Uterus (tissue), 4 donors: ENCODE results near the gene ZNF101. TPM values are rescaled to one million over a fixed set of nuclear protein-coding genes. Genes with fewer than 3 reads are reported as not detected.

Source experiments
- DNase-seq, 2 donors: peaks; one replicate each; pipeline ENCODE4 v3.0.0-alpha.2; 2019 to 2020
- H3K27ac ChIP-seq, 2 donors: fragments of 200-600 bp; sonication (generic); 1 replicate in 1 of 2; 2 replicates in 1 of 2; pipeline ENCODE4 v1.5.1; 2016 to 2018
- H3K27me3 ChIP-seq, 2 donors: fragments of 200-600 bp; sonication (generic); one replicate each; pipeline ENCODE4 v1.5.1; 2018 to 2019; ENCODE audit warnings: control low read depth in 1 of 2
- H3K36me3 ChIP-seq, 2 donors: fragments of 200-600 bp; sonication (generic); one replicate each; pipeline ENCODE4 v1.5.1; 2019; ENCODE audit warnings: control low read depth in 1 of 2
- H3K4me1 ChIP-seq, 2 donors: fragments of 200-600 bp; sonication (generic); one replicate each; pipeline ENCODE4 v1.5.1; 2018 to 2019; ENCODE audit warnings: control low read depth in 1 of 2
- H3K4me3 ChIP-seq, 2 donors: fragments of 200-600 bp; sonication (generic); 1 replicate in 1 of 2; 2 replicates in 1 of 2; pipeline ENCODE4 v1.5.1; 2018 to 2019; ENCODE audit warnings: mild to moderate bottlenecking in 1 of 2
- H3K9me3 ChIP-seq, 2 donors: fragments of 200-600 bp; sonication (generic); one replicate each; pipeline ENCODE4 v1.5.1; 2019; ENCODE audit warnings: control low read depth in 1 of 2
- POLR2A ChIP-seq, 2 donors: fragments of 450-650 bp; IDR thresholded peaks; one replicate each; pipeline ENCODE4 v1.6.1; 2016; ENCODE audit warnings: antibody characterized with exemption in 2 of 2, mild to moderate bottlenecking in 1 of 2, moderate library complexity in 1 of 2
- intact Hi-C: fragments of 100-400 bp; cut with DNase I; formaldehyde crosslinking; loops from one replicate; pipeline ENCODE4 v1.15.1; 2023; ENCODE audit warnings: low total_unique reads
- total RNA-seq, 4 donors: library from RNA; depleted of rRNA in 3 of 4; stranded (reverse); fragments of >200 nt in 3 of 4; gene quantifications; one replicate each; pipeline versions ENCODE4 v1.1.0 to v1.2.4, GENCODE V29; 2014 to 2023
- TF ChIP-seq, protein P1 (sequence below), 4 experiments: fragments of 200-600 bp in 2 of 4; fragments of 450-650 bp in 2 of 4; sonication (generic) in 2 of 4; IDR thresholded peaks; one replicate each; pipeline ENCODE4 v1.5.1; 2016 to 2019; ENCODE audit warnings: antibody characterized with exemption in 4 of 4, mild to moderate bottlenecking in 2 of 4, moderate library complexity in 1 of 4
- donor health status: DM: yes; HTN: yes; CAD: no.

The ZNF101 gene
- total RNA-seq, 4 donors from 2014 or later = 1.5 to 12.3 (median 9.9) TPM

DNA sequence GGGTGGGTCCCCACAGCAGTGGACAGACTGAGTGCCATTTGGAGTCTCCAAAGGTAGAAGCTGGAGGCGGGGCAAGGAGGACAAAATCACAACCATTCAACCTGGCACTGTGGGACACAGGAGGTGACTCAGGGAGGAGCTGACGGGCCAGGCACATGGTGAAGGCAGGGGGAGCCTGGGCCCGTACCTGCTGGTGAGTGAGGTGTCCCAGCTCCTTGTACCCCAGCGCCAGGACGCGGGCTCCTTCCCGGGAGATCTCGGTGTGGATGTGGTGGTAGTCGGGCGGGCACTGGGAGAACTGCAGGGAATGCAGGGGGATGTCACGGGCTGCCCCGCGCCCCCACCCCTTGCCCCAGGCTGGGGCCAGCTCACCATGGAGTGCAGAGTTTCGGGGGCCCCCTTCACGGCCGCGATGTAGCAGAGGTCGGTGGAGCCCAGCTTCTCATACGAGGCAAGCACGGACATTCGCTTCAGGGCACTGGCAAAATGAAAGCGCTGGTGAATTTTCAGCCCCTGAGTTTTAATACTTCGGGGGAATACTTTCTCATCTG is 15.0 kb upstream of the ZNF101 start:
- no peak overlapping the region for H3K27ac ChIP-seq
- no peaks in the 10 kb centered on the region for H3K27me3 ChIP-seq
- intact Hi-C loops = no loop called here
- no peak for DNase-seq
- no peaks in the 10 kb centered on the region for H3K36me3 ChIP-seq
- no peak overlapping the region for H3K4me3 ChIP-seq
- TF ChIP-seq POLR2A (IDR thresholded peaks at IDR 0.05) = no peak
- TF ChIP-seq, protein P1, sequence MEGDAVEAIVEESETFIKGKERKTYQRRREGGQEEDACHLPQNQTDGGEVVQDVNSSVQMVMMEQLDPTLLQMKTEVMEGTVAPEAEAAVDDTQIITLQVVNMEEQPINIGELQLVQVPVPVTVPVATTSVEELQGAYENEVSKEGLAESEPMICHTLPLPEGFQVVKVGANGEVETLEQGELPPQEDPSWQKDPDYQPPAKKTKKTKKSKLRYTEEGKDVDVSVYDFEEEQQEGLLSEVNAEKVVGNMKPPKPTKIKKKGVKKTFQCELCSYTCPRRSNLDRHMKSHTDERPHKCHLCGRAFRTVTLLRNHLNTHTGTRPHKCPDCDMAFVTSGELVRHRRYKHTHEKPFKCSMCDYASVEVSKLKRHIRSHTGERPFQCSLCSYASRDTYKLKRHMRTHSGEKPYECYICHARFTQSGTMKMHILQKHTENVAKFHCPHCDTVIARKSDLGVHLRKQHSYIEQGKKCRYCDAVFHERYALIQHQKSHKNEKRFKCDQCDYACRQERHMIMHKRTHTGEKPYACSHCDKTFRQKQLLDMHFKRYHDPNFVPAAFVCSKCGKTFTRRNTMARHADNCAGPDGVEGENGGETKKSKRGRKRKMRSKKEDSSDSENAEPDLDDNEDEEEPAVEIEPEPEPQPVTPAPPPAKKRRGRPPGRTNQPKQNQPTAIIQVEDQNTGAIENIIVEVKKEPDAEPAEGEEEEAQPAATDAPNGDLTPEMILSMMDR (IDR thresholded peaks at IDR 0.05) = no peak
- no peaks in the 10 kb centered on the region for H3K9me3 ChIP-seq
- H3K4me1 ChIP-seq = no peaks in the 10 kb centered on the region

DNA sequence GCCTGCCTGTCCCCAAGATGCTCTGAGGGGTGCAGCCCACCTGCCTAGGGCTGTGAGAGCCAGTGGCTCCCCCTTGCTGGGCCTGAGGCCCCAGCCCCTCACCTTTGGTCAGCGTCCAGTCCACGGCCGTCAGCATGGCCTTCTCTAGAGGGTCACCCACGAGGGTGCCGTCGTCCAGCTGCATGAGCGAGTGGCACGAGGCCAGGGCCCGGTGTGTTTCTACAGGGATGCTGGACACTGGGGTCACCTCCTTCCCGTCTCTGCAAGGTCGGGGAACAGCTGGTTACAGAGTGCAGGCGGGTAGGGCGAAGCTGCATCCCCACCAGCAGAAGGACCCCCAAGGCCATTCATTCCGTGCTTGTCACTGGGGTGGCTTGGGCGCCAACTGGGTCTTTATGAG is 14.2 kb upstream of the ZNF101 start:
- H3K9me3 ChIP-seq = no peaks in the 10 kb centered on the region
- no peaks in the 10 kb centered on the region for H3K4me1 ChIP-seq
- no peak for DNase-seq
- intact Hi-C loops = no loop called here
- H3K27me3 ChIP-seq = no peaks in the 10 kb centered on the region
- H3K4me3 ChIP-seq = no peak overlapping the region
- H3K27ac ChIP-seq = no peak overlapping the region
- H3K36me3 ChIP-seq = no peaks in the 10 kb centered on the region
- TF ChIP-seq, protein P1 (IDR thresholded peaks at IDR 0.05) = no peak
- no peak for TF ChIP-seq POLR2A (IDR thresholded peaks at IDR 0.05)

DNA sequence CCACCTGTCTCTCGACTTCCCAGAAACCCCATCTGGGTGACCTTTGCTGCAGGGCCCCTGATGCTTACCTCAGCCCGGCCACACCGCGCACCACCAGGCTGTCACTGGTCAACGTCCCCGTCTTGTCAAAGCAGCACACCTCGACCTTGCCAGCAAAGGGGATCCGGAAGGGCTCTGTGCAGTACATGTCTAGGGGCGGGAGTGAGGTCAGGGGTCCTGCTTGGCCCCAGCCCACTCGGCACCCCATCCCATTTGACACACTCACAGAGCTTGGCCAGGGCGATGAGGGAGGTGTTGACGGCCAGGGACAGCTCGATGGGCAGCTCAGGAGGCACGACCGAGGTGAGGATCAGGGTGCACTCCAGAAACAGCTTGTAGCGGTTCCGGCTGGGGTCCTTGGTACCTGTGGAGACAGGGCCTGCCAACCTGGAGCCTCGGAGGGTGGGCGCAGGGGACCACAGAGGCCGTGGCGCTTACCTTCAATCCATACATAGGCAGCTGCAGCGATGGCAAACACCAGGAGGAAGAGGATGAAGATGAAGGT is 13.5 kb upstream of the ZNF101 start:
- H3K4me1 ChIP-seq = no peaks in the 10 kb centered on the region
- H3K27me3 ChIP-seq = no peaks in the 10 kb centered on the region
- intact Hi-C loops = no loop called here
- no peaks in the 10 kb centered on the region for H3K36me3 ChIP-seq
- TF ChIP-seq, protein P1 (IDR thresholded peaks at IDR 0.05) = no peak
- TF ChIP-seq POLR2A (IDR thresholded peaks at IDR 0.05) = no peak
- no peak for DNase-seq
- H3K4me3 ChIP-seq = no peak overlapping the region
- no peak overlapping the region for H3K27ac ChIP-seq
- no peaks in the 10 kb centered on the region for H3K9me3 ChIP-seq

DNA sequence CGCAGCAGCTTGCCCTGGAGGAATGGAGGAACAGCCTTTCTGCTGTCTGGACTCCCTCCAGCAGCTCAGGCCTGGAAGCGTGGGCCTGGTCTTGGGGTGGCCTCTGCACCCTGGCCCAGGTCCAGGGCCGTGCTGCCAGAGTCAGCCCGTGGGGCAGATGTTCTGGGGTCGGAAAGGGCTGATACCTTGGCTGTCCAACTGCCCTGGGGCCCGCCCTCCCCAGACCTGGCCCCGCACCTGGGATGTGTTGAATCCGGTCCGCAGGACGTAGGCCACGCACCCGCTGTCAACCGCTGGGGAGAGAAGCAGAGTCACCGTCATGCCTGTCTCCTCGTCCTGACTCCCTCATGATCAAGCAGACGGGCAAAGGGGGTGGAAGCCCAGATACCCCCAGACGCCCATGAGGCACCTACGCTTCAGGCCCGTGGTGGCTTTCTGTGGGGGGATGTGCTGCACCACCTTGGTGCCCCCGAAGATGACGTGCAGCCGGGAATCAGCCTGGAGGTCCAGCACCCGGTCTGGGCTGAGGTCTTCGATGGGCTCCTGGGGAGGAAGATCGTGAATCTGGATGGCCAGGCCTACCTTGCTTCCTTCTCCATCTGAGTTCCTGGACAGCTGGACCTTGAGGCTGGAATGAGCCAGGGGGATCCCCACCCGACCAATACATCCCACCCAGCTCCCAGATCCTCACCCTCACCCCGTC is 12.8 kb upstream of the ZNF101 start:
- H3K36me3 ChIP-seq = no peaks in the 10 kb centered on the region
- intact Hi-C loops = no loop called here
- no peak for DNase-seq

More for the DNA sequence above, 12.8 kb upstream of the ZNF101 start:
- no peaks in the 10 kb centered on the region for H3K4me1 ChIP-seq
- no peak overlapping the region for H3K27ac ChIP-seq
- no peak overlapping the region for H3K4me3 ChIP-seq
- TF ChIP-seq, protein P1 (IDR thresholded peaks at IDR 0.05) = no peak
- TF ChIP-seq POLR2A (IDR thresholded peaks at IDR 0.05) = no peak
- H3K27me3 ChIP-seq = no peaks in the 10 kb centered on the region
- H3K9me3 ChIP-seq = no peaks in the 10 kb centered on the region
